HG03520 (cell line): ENCODE measurements around the gene MT1H.

Experiments
- ATAC-seq: cut with Tn5 transposase; IDR thresholded peaks from one replicate; pipeline ENCODE4 v1.9.1; 2021; ENCODE audit warnings: mild to moderate bottlenecking, moderate library complexity; ENCODE audit not compliant: unreplicated experiment

MT1H gene

DNA sequence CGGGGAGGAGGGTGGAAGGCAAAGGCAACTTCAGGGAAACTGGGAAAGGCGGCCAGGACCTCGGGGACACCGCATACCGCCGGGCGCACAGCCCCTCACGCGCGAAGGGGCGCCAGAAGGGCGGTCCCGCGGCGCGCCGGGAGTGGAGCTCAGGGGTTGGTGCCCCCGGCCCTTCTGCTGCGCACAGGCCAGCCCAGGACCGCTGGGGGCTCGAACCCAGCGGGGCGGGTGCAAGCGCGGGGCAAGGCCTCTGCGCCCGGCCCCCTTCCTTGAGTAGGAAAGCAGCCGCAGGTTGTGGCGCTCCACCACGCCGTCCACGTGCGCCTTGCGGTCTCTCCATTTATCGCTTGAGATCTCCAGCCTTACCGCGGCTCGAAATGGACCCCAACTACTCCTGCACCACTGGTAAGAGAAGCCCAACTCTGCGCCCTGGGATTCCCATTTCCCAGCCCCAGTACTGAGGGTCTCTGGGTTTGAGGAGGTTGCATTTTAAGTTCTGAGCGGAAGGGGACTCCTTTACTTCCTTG, 34.1 kb upstream of the MT1H start:
- ATAC-seq, result no peak

DNA sequence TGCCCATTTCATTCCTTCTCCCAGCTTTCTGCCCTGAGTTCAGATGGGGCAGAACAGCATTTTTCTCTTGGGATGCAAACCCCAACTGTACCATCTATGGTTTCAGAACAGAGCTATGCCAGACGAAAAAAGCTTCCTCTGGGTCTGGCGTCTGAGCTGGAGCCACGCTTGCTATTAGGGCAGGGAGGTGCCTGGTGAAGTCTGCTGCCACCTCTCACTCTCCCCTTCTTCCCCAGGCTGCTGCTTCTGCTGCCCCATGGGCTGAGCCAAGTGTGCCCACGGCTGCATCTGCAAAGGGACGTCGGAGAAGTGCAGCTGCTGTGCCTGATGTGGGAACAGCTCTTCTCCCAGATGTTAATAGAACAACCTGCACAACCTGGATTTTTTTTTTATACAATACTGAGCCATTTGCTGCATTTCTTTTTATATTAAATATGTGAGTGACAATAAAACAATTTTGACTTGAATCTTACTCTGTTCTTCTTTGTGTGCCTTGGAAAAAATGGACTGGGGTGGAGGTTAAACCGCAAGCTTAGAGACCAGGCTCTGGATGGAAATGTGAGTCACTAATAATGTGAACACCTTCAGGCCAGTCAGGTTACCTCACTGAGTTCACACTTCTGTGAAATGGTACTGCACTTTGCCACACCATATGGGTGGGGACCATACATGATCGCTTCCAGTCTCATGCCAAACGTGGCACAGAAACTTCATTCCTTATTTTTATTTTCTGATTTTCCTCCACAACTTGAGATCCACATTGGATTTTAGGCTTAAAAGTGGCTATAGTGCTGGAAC, 32.8 kb upstream of the MT1H start:
- no peak for ATAC-seq

DNA sequence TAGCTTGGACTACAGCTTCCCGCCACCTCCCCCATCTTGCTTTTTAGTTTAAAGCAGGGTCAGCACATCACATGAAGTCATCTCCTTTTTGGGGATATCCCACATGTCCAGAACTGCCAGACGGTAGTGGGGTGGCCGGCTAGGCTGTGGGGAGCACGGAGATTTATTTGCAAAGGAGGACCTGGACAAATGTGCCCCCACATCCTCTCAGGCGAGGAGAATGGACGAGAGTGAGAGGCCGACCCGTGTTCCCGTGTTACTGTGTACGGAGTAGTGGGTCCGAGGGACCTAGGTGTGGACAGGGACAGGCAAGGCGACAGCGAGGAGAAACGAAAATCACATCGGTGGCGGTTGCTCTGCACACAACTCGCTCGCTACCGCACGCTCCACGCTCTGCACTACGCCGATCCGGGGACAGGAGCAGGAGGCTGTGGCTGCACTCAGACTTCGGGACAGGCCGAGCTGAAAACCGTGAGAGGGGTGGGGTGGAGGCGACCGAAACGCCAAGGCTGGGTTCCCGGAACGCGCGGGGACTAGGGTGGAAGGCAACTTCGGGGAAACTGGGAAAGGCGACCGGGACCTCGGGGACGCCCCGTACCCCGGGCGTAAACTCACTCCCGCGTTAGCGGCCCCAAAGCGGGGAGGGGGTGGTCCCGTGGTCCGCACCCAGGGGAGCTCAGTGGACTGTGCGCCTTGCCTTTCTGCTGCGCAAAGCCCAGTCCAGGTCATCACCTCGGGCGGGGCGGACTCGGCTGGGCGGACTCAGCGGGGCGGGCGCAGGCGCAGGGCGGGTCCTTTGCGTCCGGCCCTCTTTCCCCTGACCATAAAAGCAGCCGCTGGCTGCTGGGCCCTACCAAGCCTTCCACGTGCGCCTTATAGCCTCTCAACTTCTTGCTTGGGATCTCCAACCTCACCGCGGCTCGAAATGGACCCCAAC, 31.5 kb upstream of the MT1H start, which contains the start of gene MT1A:
Gene MT1A (plus strand): TSS at position 853 of the 937 bp plus-strand sequence. CDS start 73 bp downstream, at position 926.
- ATAC-seq, result no peak

DNA sequence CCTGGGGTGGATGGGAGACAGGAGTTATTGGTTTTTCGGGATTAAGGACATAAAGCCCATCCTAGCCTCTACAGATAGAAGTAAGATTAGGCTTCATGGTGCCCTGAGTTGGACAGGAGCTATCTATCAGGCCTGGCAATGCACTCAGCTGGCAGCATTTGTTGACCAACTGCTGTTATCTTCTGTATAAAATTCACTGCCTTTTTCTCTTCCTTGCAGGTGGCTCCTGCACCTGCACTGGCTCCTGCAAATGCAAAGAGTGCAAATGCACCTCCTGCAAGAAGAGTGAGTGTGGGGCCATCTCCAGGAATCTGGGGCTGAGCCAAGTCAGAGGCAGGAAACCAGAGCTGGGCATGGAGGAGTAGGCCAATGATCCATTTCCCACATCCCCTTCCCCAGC, 30.6 kb upstream of the MT1H start:
- no peak for ATAC-seq

DNA sequence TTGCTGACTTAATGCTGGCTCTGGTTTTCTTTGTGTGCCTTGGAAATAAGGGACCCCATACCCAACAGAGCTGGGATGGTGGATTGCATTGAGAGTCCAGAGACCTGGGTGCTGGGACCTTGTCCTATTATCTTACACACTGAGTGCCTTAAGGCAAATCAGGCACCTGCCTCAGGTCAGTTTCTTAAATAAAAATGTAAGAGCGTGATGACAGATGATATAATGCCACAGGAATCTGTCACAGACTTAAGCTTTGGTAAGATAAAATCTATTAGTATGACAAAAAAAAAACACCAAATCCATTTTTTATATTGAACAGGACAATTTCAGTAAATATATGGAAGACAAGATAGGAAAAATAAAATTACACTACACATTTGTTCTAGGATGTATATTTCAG, 29.5 kb upstream of the MT1H start:
- no peak for ATAC-seq

DNA sequence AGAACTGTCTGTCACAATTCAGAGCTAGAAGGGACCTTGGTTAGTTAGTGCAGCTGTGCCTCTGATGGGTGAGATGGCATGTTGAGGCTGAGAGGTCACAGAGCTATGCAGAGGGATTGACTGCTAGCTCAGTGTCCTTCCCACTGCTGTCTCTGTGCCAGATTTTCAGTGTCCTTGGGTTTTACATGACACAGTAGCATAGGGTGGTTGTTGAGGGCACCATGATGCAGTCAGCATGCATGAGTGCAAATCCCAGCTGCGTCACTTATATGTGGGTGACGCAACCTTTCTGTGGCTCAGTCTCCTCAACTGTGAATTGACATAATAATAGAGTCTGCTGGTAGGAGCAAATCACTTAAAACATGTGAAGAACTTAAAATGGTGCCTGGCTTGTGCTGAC, 28.4 kb upstream of the MT1H start:
- ATAC-seq, result no peak

DNA sequence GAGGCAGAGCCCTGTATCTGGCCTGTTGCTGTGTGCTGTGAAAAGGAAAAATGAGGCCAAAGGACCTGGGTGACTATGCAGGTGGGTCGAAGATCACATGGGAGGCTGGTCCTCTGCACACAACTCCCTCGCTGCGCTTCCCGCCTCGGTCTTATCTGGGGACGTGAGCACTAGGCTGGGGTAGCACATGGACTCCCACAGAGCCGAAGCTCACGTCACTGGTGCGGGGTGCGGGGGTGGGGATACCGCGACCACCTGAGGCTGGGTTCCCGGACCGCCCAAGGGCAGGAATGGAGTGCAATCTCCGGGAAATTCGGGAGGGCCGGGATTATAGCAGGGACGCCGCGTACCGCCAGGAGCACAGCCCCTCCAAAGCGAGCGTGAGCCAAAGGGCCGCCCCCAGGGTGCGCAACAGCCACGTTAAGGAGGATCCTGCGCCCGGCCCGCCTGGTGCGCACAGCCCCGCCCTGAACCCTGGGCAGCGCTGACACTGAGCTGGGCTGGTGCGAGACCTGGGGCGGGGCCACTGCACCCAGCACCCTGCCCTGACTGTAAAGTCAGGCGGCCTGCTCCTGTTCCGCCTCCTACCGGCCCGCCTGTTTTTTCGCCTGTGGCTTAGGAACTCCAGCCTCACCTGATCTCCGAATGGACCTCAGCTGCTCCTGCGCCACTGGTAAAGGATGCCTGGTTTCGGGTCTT, 26.4 kb upstream of the MT1H start:
- no peak for ATAC-seq

DNA sequence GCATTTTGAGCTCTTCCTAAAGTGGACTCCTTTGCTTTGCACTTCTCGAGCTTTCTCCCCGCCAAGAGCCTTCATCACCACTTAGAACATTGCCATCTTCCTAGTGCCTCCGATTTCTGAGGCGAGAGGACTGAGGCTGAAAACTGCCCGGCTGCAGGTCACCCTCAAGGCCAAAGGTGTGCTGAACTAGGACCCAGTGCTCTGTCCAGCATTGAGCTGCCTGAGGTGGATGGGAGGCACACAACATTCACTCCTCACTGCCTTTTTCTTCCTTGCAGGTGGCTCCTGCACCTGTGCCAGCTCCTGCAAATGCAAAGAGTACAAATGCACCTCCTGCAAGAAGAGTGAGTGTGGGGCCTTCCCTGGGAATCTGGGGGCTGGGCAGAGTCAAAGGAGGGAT, 25.8 kb upstream of the MT1H start:
- ATAC-seq, result no peak

DNA sequence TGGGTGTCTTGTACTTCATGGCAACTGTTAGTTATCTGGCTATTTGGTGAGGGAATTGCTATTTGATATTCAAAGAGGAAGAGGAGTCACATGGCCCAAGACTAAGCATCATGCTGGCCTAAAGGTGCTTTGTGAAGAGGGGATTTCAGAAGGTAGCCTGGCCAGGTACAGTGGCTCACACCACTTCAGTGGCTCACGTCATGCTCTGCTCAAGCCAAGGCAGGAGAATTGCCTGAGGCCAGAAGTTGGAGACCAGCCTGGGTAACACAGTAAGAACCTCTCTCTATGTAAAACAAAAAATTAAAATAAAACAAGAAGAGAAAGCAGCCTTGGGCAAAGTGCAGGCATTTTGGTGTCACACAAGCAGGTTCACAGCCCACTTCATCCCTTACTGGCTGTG, 24.3 kb upstream of the MT1H start:
- ATAC-seq, result no peak

DNA sequence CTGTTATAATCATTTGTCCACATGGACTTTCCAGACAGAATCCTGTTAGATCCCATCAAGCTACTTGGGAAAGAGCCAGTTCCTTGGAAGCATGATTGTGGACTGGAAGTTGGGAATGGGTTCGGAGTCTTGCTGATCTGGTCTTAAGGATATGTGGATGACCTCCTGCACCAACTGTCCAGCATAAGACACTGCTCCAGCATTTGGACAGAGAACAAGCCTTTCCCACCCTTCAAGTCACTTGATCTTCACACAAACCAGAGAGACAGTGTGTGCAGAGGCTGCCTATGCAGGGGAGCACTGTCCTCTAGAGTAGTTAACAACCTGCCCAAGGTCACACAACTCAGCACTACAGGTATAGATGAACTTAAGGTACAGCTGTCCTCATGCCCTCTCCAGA, 23.8 kb upstream of the MT1H start:
- no peak for ATAC-seq

DNA sequence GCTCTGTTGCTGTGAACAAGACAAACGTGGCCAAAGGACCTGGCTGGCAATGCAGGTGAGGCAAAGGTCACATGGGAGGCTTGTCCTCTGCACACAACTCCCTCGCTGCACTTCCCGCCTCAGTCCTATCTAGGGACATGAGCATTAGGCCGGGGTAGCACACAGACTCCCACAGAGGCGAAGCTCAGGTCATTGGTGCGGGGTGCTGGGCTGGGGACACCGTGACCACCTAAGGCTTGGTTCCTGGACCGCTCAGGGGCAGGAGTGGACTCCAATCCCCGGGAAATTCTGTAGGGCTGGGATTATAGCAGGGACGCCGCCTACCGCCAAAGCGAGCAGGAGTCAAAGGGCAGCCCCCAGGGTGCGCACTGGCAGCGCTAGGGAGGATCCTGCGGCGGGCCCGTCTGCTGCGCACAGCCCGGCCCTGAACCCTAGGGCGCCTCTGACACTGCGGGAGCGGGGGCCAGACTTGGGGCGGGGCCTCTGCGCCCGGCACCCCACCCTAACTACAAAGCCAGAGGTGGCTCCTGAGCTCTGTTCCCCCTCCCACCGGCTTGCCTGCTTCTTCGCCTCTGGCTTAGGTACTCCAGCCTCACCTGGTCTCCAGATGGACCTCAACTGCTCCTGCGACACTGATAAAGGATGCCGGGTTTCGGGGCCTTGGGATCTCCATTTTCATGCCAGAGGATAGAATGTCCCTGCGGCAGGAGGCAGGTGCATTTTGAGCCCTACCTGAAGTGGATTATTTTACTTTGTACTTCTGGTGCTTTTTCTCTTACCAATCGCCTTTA, 21.8 kb upstream of the MT1H start:
- no peak for ATAC-seq

DNA sequence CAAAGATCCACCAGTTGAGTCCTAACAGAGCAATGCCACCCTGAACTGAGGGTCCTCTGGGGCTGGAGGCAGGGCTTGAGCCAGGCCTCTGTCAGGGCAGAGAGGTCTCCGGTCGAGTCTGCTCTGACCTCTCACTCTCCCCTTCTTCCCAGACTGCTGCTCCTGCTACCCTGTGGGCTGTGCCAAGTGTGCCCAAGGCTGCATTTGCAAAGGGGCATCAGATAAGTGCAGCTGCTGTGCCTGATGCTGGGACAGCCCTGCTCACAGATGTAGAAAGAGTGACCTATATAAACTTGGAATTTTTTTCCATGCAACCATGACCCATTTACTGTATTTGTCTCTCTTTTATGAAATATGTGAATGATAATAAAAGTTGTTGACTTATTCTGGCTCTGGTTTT, 20.3 kb upstream of the MT1H start:
- ATAC-seq, result no peak

DNA sequence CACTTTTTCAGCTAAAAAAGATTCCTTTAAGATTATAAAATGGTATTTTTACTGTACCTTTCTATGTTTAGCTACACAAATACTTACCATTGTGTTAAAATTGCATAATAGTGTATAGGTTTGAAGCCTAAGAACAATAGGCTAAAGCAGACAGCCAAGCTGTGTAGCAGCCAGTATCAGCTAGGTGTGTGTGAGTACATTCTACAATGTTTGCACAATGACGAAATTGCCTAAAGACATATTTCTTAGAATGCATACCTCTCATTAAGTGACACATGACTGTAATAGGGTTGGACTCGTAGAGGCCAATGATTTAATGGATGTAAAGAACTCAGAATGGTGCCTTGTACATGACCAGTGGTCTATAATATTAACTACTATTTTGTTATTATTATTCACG, 19.8 kb upstream of the MT1H start:
- ATAC-seq, result no peak

DNA sequence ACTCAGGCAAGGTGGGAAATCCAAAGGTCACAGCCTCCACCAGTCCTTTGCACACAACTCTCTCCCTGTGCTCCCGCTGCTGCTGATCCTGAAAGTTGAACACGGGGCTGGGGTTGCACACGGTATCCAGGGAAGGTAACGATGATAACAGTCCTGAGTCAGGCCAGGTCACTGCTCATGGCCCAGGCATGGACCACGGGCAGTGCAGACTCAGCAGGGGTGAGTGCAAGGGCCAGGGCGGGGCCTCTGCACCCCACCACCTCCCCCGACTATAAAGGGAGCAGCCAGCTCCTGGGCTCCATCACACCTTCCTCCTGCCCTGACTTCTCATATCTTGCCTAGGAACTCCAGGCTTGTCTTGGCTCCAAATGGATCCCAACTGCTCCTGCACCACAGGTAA, 18.0 kb upstream of the MT1H start, which contains the start of gene MT1B:
Gene MT1B (plus strand): TSS at position 301 of the 400 bp plus-strand sequence. CDS start 68 bp downstream, at position 369.
- no peak for ATAC-seq

DNA sequence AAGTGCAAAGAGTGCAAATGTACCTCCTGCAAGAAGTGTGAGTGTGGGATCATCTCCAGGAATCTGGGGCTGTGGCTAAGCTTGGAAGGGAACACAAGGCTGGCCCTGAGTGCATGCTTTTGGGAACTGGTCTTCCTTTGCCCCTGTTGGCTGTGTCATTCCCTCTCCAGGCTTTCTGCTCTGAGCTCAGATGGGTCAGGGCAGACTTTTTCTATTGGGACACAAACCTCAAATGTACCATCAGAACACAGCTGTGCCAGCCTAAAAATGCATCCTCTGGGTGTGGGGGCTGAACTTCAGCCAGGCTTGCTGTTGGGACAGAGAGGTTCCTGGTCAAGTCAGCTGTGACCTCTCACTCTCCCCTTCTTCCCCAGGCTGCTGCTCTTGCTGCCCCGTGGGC, 17.0 kb upstream of the MT1H start:
- ATAC-seq, result no peak

DNA sequence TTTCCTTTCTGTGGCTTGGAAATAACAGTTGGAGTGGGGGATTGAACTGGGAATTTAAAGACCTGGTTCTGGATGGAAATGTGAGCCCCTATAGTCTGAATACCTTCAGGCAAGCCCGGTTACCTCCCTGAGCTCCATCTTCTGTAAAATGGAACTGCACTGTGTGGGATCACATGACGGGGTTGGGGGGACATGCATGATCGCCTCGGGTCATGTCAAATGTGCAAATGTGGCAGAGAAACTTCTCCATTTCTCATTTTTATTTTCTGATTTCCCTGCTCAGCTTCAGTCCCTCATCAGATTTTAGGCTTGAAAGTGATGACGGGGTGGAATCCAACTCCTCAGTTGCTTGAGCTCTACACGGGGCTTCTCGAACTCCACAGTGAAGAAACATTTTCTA, 16.4 kb upstream of the MT1H start:
- ATAC-seq, result no peak

DNA sequence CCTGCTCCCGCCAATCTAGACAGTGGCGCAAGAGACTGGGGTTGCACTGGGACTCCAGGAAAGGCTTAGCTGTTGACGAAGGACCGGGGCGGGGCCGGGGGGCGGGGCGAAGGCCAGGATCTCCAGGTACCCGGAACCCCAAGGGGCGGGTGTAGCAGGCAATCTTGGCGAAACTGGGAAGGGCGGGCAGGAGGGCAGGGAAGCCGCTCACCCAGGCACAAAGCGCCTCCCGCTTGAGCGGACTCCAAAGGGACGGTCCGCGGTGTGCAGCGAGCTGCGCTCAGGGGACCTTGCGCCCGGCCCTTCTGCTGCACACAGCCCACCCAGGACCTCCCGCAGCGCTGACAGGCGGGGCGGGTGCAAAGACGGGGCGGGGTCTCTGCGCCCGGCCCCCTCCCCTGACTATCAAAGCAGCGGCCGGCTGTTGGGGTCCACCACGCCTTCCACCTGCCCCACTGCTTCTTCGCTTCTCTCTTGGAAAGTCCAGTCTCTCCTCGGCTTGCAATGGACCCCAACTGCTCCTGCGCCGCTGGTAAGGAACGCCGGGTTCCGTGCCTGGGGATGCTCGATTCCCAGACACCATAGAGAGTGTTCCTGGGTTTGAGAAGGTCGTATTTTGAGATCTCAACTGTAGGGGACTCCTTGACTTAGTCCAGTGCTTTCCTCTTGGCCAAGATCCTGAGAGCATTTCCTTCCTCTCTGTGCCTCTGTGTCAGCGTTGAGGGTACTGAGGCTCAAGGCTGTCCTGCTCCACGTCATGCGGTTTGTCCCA, 11.9 kb upstream of the MT1H start, which contains the start of gene MT1F:
Gene MT1F (plus strand): TSS at position 405 of the 772 bp plus-strand sequence. CDS start 100 bp downstream, at position 505.
- no peak for ATAC-seq

DNA sequence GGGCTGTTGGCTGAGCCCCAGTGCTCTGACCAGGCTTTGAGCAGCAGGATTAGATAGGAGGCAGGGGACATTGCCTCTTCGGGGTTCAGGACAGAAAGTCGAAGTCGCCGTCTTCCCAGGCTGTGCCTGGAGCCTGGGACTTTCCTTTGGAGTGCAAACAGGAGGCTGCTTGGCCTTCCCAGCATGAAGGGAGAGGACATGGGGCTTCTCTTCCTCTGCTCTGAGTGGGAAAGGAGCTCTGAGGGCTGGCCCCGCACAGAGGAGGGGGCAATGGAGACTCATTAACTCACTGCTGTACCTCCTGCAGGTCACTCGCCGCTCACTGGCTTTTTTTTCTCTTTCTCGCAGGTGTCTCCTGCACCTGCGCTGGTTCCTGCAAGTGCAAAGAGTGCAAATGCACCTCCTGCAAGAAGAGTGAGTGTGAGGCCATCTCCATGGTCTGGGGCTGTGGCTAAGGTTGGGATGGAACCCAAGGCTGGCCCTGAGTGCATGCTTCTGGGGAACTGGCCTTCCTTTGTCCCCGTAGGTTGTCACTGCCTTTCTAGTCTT, 11.2 kb upstream of the MT1H start:
- ATAC-seq, result no peak
